GM10266 (cell line): ENCODE data around the gene SAMD4A.

Experiments used
- DNase-seq: peaks from one replicate; pipeline ENCODE4 v3.0.0; 2012; ENCODE audit errors: extremely low spot score
- TF ChIP-seq, protein P1 (sequence below): IDR thresholded peaks from 2 replicates; pipeline ENCODE4 v1.5.1; 2012; ENCODE audit warnings: mild to moderate bottlenecking, low read depth; ENCODE audit not compliant: control insufficient read depth, insufficient read depth; ENCODE audit errors: missing control alignments

The SAMD4A gene

DNA sequence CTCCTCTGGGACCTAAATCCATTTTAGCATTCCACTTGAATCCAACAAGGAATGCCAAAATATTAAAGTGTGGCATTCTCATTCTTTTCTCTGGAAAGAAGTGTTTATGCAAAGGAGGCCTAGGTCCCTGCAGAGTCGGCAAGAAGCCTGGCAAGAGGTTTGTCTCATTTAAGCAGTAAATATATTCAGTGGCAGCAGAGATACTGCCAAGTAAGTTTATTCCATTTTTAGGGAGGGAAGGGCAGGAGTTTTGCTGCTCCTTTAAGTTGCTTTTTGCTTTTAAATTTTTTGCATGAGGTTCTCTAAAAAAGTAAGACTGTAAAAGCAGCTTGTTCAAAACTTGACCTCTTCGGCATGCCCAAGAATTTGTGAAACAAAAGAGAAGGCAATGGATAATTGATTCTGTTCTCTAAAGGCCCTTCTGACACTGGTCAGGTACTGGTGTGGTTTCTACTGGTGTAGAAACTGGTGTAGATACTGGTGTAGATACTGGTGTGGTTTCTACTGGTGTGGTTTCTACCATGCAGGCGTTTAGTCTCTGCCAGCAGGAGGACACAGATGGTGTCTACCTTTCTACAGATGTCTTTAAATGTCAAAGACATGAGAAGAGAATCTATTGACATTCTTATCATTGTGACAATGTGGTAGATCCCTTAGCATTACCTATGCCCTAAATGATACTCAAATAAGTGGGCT, 107.3 kb downstream of the SAMD4A start:
- no peak for DNase-seq
- TF ChIP-seq, protein P1, sequence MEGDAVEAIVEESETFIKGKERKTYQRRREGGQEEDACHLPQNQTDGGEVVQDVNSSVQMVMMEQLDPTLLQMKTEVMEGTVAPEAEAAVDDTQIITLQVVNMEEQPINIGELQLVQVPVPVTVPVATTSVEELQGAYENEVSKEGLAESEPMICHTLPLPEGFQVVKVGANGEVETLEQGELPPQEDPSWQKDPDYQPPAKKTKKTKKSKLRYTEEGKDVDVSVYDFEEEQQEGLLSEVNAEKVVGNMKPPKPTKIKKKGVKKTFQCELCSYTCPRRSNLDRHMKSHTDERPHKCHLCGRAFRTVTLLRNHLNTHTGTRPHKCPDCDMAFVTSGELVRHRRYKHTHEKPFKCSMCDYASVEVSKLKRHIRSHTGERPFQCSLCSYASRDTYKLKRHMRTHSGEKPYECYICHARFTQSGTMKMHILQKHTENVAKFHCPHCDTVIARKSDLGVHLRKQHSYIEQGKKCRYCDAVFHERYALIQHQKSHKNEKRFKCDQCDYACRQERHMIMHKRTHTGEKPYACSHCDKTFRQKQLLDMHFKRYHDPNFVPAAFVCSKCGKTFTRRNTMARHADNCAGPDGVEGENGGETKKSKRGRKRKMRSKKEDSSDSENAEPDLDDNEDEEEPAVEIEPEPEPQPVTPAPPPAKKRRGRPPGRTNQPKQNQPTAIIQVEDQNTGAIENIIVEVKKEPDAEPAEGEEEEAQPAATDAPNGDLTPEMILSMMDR, result no peak

DNA sequence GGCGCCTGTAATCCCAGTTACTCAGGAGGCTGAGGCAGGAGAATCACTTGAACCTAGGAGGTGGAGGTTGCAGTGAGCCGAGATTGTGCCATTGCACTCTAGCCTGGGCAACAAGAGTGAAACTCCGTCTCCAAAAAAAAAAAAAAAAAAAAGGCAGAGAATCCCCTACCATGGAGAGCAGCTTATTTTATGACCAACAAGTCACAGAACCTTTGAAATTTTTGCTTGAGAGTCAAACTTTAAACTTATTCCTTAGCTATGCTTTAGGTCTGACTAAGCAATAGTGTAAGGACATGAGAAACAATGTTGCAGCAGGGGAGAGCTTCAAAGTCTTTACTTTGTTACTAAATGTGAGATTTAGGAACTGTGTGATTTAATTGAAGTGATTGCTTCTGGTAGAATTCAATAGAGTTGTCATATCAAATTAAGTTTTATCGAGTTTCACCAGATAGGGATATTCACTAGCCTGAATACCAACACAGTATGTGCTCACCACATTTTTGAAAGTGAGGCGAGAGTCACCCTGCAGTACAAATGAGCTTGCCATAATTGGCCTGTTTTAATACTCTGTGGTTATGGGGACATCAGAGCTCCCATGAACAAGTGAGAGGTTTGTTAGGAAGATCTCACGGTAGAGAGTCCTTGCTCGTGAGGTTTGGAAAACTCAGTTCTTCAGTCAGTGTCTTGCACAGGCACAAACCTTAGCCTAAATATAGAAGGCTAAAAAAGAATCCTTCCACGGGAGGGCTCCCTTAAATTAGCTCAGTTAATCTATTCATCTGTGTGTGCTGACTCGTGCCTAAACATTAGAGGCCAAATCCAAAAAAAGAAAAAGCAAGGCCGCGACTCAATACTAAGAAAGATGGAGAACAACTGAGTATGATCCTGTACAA, 108.6 kb downstream of the SAMD4A start:
- TF ChIP-seq, protein P1, result no peak
- DNase-seq, result no peak

DNA sequence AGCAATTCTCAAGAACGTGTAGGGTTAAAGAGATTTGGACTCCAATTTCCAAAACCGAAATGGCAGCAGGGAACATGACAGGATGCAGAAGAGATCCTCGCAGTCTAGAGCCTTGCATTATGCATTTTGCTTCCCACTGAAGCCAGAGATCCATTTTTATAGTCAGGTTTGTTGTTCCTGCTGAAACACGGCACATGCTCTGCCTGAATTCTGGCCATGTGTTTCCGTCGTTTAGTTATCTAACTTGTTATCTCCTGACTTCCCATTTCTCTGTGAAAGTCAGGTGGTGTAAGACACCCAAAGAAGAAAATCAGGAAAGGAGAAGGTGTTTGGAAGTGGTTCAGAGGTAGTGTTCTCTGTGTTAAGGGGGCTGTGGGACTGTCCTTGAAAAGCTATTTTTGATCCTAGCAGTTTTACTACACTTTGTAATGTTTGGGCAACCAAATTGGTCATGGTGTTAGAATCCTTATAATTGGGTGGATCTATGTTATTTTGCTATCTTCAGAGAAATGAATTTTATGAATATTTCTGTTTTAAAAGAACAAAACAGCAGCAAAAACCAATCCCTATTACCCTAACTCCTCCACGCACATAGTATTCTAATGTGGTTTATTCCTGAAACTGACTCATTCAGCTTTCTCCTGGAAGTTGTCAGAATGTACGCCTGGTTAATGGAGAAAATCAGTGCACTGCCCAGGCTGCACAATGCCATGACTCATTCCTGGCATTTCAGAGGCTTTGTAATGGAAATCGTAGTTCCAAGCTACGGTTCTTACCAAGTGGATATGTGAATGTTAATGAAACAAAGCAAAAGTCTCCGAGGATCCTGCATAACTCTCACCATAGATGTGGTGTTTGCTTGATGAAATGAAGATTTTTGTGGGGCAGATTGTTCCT, 110.1 kb downstream of the SAMD4A start:
- TF ChIP-seq, protein P1, result no peak
- no peak for DNase-seq

DNA sequence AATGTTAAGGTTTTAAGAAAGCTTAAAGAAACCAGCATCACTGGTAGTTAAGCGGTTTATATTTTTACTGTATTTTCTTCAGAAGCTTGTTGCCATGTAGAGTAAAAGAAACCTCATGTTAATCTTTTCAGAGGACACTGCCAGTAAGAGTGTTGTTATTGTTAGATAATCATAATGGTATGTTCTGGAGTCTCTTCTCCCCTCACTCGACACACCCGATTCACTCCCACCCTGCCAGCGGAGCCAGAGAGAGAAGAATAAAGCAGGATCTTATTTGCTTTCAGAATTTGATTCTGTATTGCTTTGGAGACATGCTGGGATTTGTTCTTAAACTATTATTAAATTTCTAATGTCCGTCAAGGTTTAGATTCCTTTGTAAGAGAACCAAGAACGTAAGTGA, 113.7 kb downstream of the SAMD4A start:
- TF ChIP-seq, protein P1, result no peak
- DNase-seq, result no peak

DNA sequence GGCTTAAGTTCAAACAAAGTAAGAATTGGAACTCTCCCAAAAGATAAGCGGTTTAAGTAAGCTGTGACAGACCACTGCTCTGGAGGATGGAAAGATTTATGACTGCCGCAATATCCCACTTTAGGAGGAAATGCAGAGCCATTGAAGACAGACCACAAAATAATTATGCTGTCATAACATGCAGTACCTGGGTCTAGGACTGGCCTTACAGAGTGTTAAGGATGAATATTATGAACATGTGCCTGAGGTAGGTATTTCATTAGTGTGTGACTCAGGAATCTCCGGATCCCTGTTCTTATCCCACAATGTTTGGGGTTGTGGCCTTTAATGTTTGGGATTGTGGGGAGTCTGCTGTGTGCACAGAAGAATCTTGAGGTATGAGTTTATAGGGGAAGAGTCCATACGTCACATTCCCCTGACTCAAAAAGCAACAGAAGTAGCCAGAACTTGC, 114.9 kb downstream of the SAMD4A start:
- no peak for DNase-seq
- TF ChIP-seq, protein P1, result no peak

DNA sequence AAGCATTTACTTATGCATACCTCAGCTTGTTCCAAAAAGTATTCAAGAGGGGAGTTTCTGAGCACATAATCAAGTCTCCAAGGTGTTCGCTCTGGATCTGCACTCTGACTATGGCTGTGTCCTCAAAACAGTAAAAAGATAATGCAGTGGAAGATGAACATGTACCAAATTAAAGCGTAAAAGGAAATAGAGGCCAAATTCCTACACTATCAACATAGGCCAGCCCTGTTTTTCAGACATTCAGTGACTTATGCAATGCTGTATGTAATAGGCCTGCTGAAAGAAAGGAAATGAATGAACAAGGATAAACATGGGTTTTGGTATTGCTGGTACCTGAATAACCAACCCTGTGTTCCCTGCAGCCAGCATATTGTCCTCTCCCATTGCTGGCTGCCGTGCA, 115.7 kb downstream of the SAMD4A start:
- TF ChIP-seq, protein P1, result no peak
- DNase-seq, result no peak
